ENCODE measurements around the gene STAC3. TPM values are rescaled to one million over a fixed set of nuclear protein-coding genes. Genes with fewer than 3 reads are reported as not detected.

The STAC3 gene
- total and polyA plus RNA-seq, 11 donors, result 0.47 to 5.7 (median 0.80) TPM; not detected in 1

GRCh38 chr12:57234571-57235016 lies 16.4 kb downstream of the STAC3 start:
- ATAC-seq, result no peak
- H3K9me3 ChIP-seq, result no peaks in the 10 kb centered on the region
- intact Hi-C loops (cut with DNase I), result loop anchor here in 1 of 10 donors (5.0 kb wide), 1 partner anchor 107 kb away; the partner anchor contains the start of gene LRP1
- peak in 1 of 5 donors; percentile 57 for DNase-seq
- H3K4me1 ChIP-seq, result peaks cover 0 to 85% (median 31%) of the 10 kb centered on the region in 12 donors
- no peak for TF ChIP-seq POLR2A (IDR thresholded peaks at IDR 0.05)
- TF ChIP-seq, protein P1, sequence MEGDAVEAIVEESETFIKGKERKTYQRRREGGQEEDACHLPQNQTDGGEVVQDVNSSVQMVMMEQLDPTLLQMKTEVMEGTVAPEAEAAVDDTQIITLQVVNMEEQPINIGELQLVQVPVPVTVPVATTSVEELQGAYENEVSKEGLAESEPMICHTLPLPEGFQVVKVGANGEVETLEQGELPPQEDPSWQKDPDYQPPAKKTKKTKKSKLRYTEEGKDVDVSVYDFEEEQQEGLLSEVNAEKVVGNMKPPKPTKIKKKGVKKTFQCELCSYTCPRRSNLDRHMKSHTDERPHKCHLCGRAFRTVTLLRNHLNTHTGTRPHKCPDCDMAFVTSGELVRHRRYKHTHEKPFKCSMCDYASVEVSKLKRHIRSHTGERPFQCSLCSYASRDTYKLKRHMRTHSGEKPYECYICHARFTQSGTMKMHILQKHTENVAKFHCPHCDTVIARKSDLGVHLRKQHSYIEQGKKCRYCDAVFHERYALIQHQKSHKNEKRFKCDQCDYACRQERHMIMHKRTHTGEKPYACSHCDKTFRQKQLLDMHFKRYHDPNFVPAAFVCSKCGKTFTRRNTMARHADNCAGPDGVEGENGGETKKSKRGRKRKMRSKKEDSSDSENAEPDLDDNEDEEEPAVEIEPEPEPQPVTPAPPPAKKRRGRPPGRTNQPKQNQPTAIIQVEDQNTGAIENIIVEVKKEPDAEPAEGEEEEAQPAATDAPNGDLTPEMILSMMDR (IDR thresholded peaks at IDR 0.05), result no peak
- H3K36me3 ChIP-seq, result peaks cover 0 to 40% (median 29%) of the 10 kb centered on the region in 9 donors
- peaks cover 0 to 36% (median 12%) of the 10 kb centered on the region in 9 donors for H3K27me3 ChIP-seq
- H3K4me3 ChIP-seq, result peak overlapping the region in 9 of 12 donors; percentile 3 to 62 (median 53)
- H3K27ac ChIP-seq, result peak overlapping the region in 10 of 12 donors; percentile 8 to 88 (median 76)
- 75 to 84% (median 77%) methylated on average over 10 of the region's 10 CpGs for WGBS, 4 donors

GRCh38 chr12:57234233-57234570 lies 16.8 kb downstream of the STAC3 start:
- DNase-seq (no peak), ATAC-seq (no peak)
- Histone ChIP-seq H3K9me3 (no peaks in the 10 kb centered on the region), H3K4me1 (peaks cover 0 to 83% (median 30%) of the 10 kb centered on the region in 12 donors), H3K4me3 (peak overlapping the region in 4 of 12 donors; percentile 12 to 62 (median 36)), H3K36me3 (peaks cover 0 to 40% (median 29%) of the 10 kb centered on the region in 9 donors), H3K27ac (peak overlapping the region in 10 of 12 donors; percentile 8 to 88 (median 76)), H3K27me3 (peaks cover 0 to 36% (median 12%) of the 10 kb centered on the region in 9 donors)
- 76 to 84% (median 81%) methylated on average over 3 of the region's 3 CpGs for WGBS, 4 donors
- intact Hi-C loops (cut with DNase I), result no loop called here
- TF ChIP-seq, protein P1 (IDR thresholded peaks at IDR 0.05), result no peak
- TF ChIP-seq POLR2A (IDR thresholded peaks at IDR 0.05), result no peak

DNA sequence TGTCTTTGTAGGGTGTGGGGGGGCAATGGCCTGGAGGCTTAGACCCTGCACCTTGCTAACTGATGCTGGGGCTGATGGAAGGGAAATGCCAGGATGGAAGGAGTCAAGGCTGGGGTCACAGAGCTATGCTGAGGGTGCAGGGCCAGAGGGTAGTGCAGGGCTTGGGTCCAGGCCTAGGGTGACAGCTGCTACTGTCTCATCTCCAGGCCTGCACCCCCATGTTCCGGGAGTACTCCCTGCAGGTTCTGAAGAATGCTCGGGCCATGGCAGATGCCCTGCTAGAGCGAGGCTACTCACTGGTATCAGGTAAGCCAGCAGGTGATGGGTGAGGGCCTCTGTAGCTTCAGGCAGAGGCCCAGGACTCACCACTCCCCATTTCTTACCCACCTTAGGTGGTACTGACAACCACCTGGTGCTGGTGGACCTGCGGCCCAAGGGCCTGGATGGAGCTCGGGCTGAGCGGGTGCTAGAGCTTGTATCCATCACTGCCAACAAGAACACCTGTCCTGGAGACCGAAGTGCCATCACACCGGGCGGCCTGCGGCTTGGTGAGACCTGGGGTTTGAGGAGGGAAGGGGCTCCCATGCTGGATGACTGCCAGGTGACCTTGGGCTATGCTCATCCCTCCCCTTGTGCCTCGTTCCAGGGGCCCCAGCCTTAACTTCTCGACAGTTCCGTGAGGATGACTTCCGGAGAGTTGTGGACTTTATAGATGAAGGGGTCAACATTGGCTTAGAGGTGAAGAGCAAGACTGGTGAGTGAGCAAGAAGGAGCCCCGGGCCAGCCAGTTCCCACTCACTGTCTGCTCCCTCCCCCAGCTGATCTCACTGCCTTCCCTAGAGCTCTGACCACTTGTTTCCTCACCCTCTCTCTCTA lies 17.4 kb downstream of the STAC3 start:
- DNase-seq, result peak in 3 of 5 donors; percentile 30 to 51 (median 31)
- WGBS, 4 donors, result 83 to 86% (median 83%) methylated on average over 14 to 15 of the region's 15 CpGs
- H3K9me3 ChIP-seq, result no peaks in the 10 kb centered on the region
- H3K27me3 ChIP-seq, result peaks cover 0 to 32% (median 12%) of the 10 kb centered on the region in 9 donors
- H3K4me1 ChIP-seq, result peaks cover 0 to 83% (median 28%) of the 10 kb centered on the region in 12 donors
- TF ChIP-seq POLR2A (IDR thresholded peaks at IDR 0.05), result no peak
- TF ChIP-seq, protein P1 (IDR thresholded peaks at IDR 0.05), result no peak
- peak overlapping the region in 7 of 12 donors; percentile 61 to 88 (median 79) for H3K27ac ChIP-seq
- H3K4me3 ChIP-seq, result no peak overlapping the region
- peak in 2 of 4 donors; percentile 8 to 28 for ATAC-seq
- peaks cover 0 to 40% (median 29%) of the 10 kb centered on the region in 9 donors for H3K36me3 ChIP-seq
- intact Hi-C loops (cut with DNase I), result no loop called here

GRCh38 chr12:57232156-57232756 lies 18.7 kb downstream of the STAC3 start:
- peaks cover 0 to 40% (median 29%) of the 10 kb centered on the region in 9 donors for H3K36me3 ChIP-seq
- peaks cover 0 to 73% (median 19%) of the 10 kb centered on the region in 12 donors for H3K4me1 ChIP-seq
- no peak overlapping the region for H3K4me3 ChIP-seq
- WGBS, 4 donors, result 81 to 89% (median 85%) methylated on average over 18 to 19 of the region's 19 CpGs
- intact Hi-C loops (cut with DNase I), result no loop called here
- TF ChIP-seq, protein P1 (IDR thresholded peaks at IDR 0.05), result no peak
- TF ChIP-seq POLR2A (IDR thresholded peaks at IDR 0.05), result no peak
- H3K27me3 ChIP-seq, result peaks cover 0 to 22% (median 5%) of the 10 kb centered on the region in 9 donors
- H3K9me3 ChIP-seq, result no peaks in the 10 kb centered on the region
- peak in 1 of 5 donors; percentile 58 for DNase-seq
- no peak for ATAC-seq
- H3K27ac ChIP-seq, result peak overlapping the region in 1 of 12 donors; percentile 35

Measured in heart left ventricle (tissue), 16 donors.